WTC11 (cell line): ENCODE measurements around the gene TMEM39A.

Source experiments
- TF ChIP-seq, protein P1 (sequence below): sonication (generic); formaldehyde crosslinking; IDR thresholded peaks from 2 replicates; pipeline ENCODE4 v1.8.0; 2022; ENCODE audit warnings: mild to moderate bottlenecking, missing genetic modification reagents
- TF ChIP-seq, protein P2 (sequence below): sonication (generic); formaldehyde crosslinking; conservative IDR thresholded peaks from 2 replicates; pipeline ENCODE4 v1.8.1; 2022; ENCODE audit warnings: mild to moderate bottlenecking, missing genetic modification reagents
- TF ChIP-seq, protein P3 (sequence below): fragments of 200-600 bp; IDR thresholded peaks from 2 replicates; pipeline ENCODE4 v1.8.0; 2022; ENCODE audit warnings: antibody characterized with exemption

DNA sequence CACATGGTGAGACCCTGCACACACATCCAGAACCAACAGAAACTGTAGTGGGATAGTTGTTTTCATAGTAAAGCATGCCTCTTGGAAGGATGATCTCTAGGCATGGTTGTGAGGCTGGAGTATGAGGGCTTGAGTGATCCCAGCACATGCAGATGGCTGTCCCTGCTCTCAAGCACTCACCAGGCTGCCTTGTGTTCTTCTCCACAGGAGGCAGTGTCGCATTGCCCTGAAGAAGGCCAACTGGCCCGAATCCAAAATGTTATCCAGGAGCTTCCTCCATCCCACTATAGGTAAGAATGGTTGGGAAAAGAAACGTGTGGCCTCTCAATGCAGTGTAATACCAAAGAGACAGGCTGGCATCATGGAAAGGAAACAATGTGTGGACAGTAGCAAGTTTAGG is 82.7 kb downstream of the TMEM39A start:
- TF ChIP-seq, protein P1, sequence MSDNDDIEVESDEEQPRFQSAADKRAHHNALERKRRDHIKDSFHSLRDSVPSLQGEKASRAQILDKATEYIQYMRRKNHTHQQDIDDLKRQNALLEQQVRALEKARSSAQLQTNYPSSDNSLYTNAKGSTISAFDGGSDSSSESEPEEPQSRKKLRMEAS (CRISPR knock-in tag): no peak
- TF ChIP-seq, protein P2, sequence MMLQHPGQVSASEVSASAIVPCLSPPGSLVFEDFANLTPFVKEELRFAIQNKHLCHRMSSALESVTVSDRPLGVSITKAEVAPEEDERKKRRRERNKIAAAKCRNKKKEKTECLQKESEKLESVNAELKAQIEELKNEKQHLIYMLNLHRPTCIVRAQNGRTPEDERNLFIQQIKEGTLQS: no peak
- TF ChIP-seq, protein P3, sequence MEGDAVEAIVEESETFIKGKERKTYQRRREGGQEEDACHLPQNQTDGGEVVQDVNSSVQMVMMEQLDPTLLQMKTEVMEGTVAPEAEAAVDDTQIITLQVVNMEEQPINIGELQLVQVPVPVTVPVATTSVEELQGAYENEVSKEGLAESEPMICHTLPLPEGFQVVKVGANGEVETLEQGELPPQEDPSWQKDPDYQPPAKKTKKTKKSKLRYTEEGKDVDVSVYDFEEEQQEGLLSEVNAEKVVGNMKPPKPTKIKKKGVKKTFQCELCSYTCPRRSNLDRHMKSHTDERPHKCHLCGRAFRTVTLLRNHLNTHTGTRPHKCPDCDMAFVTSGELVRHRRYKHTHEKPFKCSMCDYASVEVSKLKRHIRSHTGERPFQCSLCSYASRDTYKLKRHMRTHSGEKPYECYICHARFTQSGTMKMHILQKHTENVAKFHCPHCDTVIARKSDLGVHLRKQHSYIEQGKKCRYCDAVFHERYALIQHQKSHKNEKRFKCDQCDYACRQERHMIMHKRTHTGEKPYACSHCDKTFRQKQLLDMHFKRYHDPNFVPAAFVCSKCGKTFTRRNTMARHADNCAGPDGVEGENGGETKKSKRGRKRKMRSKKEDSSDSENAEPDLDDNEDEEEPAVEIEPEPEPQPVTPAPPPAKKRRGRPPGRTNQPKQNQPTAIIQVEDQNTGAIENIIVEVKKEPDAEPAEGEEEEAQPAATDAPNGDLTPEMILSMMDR: no peak
